ENCODE data around the gene KRTAP5-10.
"Not testable (repeated sequence)": the region's sequence is repeated elsewhere in the genome, so short reads cannot be mapped to it uniquely, and the experiment has no call there.

The KRTAP5-10 gene, protein sequence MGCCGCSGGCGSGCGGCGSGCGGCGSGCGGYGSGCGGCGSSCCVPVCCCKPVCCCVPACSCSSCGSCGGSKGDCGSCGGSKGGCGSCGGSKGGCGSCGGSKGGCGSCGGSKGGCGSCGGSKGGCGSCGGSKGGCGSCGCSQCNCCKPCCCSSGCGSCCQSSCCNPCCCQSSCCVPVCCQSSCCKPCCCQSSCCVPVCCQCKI

DNA sequence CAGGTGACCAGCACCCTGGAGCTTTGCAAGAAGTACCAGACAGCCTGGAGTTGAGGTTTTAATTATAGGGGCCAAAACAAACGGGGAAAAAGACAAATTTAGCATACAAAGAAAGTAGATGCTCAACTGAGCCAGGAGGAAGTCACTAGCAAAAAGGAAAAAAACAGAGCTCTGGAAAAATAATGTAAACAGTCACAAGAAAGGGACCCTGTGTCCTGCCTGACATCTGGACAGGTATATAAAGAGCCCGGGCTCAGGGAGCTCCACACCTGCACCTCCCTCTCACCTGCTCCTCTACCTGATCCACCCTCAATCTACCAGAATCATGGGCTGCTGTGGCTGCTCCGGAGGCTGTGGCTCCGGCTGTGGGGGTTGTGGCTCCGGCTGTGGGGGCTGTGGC, at the start of gene KRTAP5-10:
Gene KRTAP5-10 (plus strand): TSS at position 301 of the 400 bp plus-strand sequence. CDS start 25 bp downstream, at position 326.
- no peak for TF ChIP-seq GATA2 (IDR thresholded peaks at IDR 0.05; ENCODE audit: low read depth, low read length)
- no peak for TF ChIP-seq GATA3 (IDR thresholded peaks at IDR 0.05; ENCODE audit: low read depth, low read length)

DNA sequence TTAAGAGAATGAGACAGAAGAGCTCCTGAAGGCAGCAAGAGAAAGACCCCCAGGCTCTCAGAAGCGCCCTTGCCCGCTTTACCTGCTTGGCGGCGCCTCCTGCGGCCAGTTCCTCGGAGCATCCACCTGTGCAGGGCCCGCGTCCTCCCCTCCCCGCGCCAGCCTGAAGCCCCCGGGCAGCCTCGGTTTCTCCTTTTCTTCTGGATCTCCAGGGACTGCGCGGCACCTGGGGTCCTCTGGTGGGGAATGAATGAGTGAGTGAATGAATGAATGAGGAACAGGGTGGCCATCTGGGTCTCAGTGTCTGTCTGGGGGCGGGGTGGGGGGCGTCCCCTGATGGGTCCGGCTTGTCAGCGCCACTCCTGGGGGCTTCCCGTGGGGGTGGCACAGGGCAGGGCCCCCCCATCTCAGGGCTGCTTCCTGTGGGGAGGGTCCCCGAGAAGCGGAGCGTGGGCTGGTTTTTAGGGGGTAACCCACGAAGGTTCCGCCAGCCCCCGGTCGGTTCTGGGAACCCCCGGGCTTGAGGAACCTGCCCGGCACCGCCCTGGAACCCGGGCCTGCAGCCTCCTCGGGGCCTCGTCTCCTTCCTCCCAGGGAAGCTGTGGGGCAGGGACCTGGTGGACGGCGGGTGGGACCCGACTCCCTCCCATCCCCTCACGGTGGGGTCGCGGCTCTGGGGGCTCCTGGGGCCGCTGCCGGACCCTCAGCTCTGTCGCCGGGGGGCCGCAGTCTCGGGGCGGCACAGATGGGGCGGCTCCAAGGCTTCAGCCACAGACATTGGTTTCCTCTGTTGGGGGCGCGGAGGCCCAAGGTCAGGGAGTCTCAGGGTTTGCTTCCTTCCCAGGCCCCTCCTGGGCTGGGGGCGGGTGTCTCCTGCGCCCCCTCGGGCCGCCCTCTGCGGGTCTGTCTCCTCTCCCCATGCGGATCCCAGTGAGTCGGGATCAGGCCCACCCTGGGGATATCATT, 46.6 kb upstream of the KRTAP5-10 start:
- no peak for TF ChIP-seq GATA2 (IDR thresholded peaks at IDR 0.05; ENCODE audit: low read depth, low read length)
- TF ChIP-seq GATA3 (IDR thresholded peaks at IDR 0.05; ENCODE audit: low read depth, low read length) = no peak

DNA sequence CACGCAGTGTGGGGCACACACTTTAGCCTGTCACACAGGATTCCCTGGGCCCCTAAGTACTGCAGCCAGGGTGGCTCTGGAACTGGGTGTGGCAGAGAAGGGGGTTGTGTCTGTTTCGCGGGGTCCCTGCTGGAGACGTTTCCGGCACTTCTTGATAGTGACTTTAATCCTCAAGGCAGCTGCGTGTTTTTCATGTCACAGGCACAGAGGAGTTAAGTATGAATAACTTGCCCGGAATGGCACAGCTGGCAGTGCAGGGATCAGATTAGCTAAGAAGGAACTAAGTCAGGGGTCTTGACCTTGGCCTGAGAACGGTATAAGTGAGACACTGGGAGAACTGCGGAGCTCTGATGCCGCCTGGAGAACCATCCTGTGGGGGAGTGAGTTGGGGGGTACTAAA, 45.8 kb upstream of the KRTAP5-10 start:
- TF ChIP-seq GATA3 (IDR thresholded peaks at IDR 0.05; ENCODE audit: low read depth, low read length) = no peak

DNA sequence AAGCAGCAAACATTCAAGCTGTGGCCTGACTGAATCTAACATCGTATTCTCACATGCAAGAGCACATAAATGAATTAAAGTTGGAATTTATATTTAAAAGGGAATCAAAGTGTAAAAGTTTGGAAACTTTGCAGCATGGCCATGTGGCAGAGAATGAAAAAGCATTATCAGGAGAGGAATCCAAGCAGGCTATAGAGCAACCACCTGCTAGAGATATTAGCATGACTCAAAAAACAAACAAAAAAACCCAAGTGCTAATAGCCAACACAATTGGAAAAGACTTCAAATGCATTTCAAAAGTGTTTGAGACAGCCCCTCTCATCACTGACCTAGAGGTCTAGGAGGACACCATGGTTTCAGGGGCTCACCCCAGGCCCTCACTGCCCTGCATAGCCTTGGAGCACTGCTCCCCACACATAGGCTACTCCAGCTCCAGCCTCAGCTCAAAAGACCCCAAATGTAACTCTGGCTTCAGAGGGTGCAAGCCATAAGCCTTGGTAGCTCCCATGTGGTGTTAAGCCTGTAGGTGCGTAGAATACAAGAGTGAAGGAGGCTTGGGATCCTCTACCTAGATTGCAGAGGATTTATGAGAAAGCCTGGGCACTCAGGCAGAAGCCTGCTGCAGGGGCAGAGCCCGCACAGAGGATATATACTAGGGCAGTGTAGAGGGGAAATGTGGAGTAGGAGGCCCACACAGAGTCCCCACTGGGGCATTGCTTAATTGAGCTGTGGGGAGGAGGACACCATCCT, 40.0 kb upstream of the KRTAP5-10 start:
- TF ChIP-seq GATA2 (IDR thresholded peaks at IDR 0.05; ENCODE audit: low read depth, low read length) = no peak
- no peak for TF ChIP-seq GATA3 (IDR thresholded peaks at IDR 0.05; ENCODE audit: low read depth, low read length)

DNA sequence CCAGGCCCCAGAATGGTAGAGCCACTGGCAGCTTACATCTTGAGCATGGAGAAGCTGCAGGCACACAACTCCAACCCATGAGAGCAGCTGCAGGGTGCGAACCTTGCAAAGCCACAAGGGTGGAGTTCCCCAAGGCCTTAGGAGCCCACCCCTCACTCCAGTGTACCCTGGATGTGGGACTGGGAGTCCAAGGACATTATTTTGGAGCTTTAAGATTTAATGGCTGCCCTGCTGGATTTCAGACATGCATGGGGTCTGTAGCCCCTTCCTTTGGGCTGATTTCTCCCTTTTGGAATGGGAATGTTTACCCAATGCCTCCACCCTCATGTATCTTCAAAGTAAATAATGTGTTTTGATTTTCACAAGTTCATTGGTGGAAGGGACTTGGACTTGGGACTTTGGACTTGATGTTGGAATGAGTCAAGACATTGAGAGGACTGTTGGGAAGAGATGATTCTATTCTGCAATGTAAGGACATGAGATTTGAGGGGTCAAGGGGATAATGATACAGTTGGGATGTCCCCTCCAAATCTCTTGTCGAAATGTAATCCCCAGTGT, 39.3 kb upstream of the KRTAP5-10 start:
- TF ChIP-seq GATA2 (IDR thresholded peaks at IDR 0.05; ENCODE audit: low read depth, low read length) (no peak), GATA3 (IDR thresholded peaks at IDR 0.05; ENCODE audit: low read depth, low read length) (no peak)

DNA sequence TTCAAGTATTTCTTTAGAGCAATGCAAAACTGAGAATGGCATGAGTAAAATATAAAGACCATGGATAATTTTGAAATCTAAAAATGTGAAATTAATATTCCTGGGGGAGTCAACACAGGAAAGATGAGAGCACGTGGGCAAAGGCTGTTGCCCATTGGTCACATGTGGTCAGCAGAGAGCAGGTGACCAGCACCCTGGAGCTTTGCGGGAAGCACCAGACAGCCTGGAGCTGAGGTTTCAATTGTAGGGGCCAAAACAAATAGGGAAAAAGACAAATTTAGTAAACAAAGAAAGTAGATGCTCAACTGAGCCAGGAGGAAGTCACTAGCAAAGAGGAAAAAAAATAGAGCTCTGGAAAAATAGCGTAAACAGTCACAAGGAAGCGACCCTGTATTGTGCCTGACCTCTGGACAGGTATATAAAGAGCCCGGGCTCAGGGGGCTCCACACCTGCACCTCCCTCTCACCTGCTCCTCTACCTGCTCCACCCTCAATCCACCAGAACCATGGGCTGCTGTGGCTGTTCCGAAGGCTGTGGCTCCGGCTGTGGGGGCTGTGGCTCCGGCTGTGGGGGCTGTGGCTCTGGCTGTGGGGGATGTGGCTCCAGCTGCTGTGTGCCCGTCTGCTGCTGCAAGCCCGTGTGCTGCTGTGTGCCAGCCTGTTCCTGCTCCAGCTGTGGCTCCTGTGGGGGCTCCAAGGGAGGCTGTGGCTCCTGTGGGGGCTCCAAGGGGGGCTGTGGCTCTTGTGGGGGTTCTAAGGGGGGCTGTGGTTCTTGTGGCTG, 38.4 kb upstream of the KRTAP5-10 start, which contains the start of gene KRTAP5-7:
Gene KRTAP5-7 (plus strand): TSS at position 472 of the 780 bp plus-strand sequence. CDS start 34 bp downstream, at position 506.
- TF ChIP-seq GATA2, GATA3 (IDR thresholded peaks at IDR 0.05; ENCODE audit: low read depth, low read length): not testable (repeated sequence)

DNA sequence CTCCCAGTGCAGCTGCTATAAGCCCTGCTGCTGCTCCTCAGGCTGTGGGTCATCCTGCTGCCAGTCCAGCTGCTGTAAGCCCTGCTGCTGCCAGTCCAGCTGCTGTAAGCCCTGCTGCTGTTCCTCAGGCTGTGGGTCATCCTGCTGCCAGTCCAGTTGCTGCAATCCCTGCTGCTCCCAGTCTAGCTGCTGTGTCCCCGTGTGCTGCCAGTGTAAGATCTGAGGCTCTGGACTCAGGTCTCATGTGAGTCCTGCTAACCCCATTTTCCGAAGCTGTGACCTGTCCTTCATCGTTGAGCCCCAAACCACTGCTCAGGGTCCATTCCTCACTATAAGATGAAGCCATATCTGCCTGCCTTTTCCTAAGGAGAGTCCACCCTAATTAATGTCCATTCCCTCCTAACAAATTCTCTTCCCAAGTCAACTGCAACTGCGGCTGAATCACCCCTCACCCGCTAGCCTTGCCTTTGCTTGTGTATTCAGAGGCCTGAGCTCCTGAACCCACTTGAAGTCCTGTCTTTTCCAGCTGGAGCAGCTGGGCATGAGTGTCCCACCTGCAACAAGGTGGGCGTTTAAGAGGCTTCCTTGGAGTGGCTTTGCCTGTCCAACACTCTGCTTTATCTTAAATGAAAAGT, 37.7 kb upstream of the KRTAP5-10 start:
- TF ChIP-seq GATA3 (IDR thresholded peaks at IDR 0.05; ENCODE audit: low read depth, low read length) = no peak
- no peak for TF ChIP-seq GATA2 (IDR thresholded peaks at IDR 0.05; ENCODE audit: low read depth, low read length)

DNA sequence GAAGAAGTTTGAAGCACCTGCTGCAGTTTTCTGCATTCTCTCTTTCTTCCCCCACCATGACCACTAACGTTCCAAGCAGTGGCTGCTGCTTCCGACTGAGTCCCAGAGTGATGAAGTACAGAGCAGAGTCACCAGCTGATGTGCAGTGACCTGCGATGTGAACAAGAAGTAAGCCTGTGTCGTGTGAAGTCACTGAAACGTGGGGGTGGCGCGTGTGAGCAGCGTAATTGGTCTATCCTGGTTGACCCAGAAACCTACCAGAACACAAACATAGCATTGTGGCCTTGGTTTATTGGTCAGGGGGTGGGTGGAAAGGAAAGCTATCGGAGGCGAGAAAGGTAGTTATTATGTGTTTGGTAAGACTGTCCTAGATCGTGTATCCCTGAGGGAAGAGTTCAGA, 34.8 kb upstream of the KRTAP5-10 start:
- TF ChIP-seq GATA3 (IDR thresholded peaks at IDR 0.05; ENCODE audit: low read depth, low read length) (no peak), GATA2 (IDR thresholded peaks at IDR 0.05; ENCODE audit: low read depth, low read length) (no peak)

DNA sequence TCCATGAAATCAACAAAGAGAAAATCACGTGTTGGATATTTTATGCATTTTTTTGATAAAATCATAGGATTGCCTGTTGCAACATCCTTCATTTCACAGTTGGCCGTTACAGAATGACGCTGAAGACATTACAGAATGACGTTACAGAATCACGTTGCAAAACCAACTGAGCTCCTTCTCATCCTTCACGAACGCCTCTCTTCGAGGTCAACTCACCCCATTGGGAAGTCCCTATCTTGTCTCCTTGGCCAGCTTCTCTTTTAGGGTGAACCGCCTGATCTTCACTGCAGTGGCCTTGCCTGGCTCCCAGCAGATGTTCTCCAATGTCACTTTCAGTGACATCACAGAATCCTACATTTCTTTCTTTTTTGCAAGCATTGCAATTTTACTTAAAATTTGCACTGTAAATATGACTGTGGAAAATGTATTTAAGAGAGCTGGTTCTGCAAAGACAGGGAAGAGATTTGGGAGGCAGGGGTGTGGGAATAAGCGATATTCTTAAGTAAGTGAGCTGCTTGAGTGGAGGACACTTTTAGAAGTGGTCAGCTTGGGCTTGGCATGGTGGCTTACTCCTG, 33.2 kb upstream of the KRTAP5-10 start:
- no peak for TF ChIP-seq GATA3 (IDR thresholded peaks at IDR 0.05; ENCODE audit: low read depth, low read length)
- TF ChIP-seq GATA2 (IDR thresholded peaks at IDR 0.05; ENCODE audit: low read depth, low read length) = no peak

DNA sequence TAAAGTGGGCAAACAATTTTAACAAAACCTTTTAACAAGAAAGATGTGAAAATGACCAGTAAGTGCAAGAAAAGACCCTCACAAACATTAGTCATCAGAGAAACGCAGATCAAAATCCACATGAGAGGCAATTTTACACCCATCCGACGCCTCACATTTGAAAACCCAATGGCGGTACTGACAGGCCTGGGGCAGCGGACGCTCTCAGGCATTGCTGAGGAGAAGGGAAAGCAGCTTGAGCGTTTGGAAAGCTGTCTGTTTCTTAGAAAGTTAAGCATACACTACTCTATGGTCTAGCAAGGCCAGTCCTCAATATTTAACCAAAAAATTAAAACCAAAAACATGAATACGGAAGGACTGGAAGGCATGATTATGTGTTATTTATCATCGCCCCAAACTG, 29.5 kb upstream of the KRTAP5-10 start:
- TF ChIP-seq GATA2 (IDR thresholded peaks at IDR 0.05; ENCODE audit: low read depth, low read length) (no peak), GATA3 (IDR thresholded peaks at IDR 0.05; ENCODE audit: low read depth, low read length) (no peak)

DNA sequence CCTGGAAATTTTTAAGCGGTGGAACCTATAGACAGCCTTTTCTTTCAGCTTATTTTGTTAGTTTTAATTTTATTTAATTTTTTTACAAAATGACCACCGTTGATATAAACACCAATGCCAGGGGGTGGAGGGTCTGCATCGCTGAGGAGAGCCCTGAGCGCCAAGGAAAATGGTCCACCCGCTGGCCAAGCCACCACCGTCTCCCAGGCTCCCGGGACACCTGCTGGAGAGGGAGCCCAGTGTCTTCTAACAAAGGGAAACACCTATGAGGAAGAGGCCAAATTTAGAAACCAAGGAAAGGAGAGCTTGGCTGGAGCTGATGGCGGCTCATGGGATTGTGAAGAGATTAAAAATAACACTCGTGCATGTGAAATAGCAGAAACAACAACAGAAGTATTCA, 27.8 kb upstream of the KRTAP5-10 start:
- no peak for TF ChIP-seq GATA3 (IDR thresholded peaks at IDR 0.05; ENCODE audit: low read depth, low read length)
- TF ChIP-seq GATA2 (IDR thresholded peaks at IDR 0.05; ENCODE audit: low read depth, low read length) = no peak

DNA sequence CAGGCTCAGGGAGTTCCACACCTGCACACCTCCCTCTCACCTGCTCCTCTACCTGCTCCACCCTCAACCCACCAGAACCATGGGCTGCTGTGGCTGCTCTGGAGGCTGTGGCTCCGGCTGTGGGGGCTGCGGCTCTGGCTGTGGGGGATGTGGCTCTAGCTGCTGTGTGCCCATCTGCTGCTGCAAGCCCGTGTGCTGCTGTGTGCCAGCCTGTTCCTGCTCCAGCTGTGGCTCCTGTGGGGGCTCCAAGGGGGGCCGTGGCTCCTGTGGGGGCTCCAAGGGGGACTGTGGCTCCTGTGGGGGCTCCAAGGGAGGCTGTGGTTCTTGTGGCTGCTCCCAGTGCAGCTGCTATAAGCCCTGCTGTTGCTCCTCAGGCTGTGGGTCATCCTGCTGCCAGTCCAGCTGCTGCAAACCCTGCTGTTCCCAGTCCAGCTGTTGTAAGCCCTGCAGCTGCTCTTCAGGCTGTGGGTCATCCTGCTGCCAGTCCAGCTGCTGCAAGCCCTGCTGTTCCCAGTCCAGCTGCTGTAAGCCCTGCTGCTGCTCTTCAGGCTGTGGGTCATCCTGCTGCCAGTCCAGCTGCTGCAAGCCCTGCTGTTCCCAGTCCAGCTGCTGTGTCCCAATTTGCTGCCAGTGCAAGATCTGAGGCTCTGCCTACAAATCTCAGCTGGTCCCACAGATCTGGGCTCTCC, 27.2 kb upstream of the KRTAP5-10 start, which contains the start of gene KRTAP5-8:
Gene KRTAP5-8 (plus strand): TSS at position 49 of the 689 bp plus-strand sequence. CDS start 31 bp downstream, at position 80.
- TF ChIP-seq GATA2, GATA3 (IDR thresholded peaks at IDR 0.05; ENCODE audit: low read depth, low read length): not testable (repeated sequence)
